Panc1 (cell line): Measurements from ENCODE around the gene NPPA. TPM values are rescaled to one million over a fixed set of nuclear protein-coding genes. Genes with fewer than 3 reads are reported as not detected.

ENCODE experiments used
- ATAC-seq: fragments of 200-7000 bp; cut with Tn5 transposase; 2 replicates; pipeline ENCODE4 v1.9.1; 2020; ENCODE audit warnings: mild to moderate bottlenecking, moderate library complexity
- BruUV-seq: library from RNA; stranded (reverse); fragments of 400-500 nt; replicated peaks from 2 replicates; lab custom pipeline; 2021; lab: Mats Ljungman, UMichigan
- CTCF ChIA-PET: fragments of 300-600 bp; sonication (Branson Sonifier 250); formaldehyde crosslinking; loops from one replicate; lab custom pipeline; 2022; ENCODE audit warnings: antibody characterized with exemption; lab: Charles Lee
- POLR2A ChIA-PET: fragments of 300-600 bp; sonication (Branson Sonifier 250); formaldehyde crosslinking; loops from one replicate; lab custom pipeline; 2022; ENCODE audit warnings: antibody characterized with exemption; lab: Charles Lee
- DNase-seq: peaks from one replicate; pipeline ENCODE4 v3.0.0-alpha.2; 2010; ENCODE audit warnings: low read depth, low spot score
- H3K27ac ChIP-seq: 2 replicates; pipeline ENCODE4 v1.5.1; 2011; ENCODE audit warnings: mild to moderate bottlenecking, low read length, inconsistent platforms
- H3K27me3 ChIP-seq: fragments of 200-500 bp; sonication (Bioruptor generic); 2 replicates; pipeline ENCODE4 v1.6.0; 2014; ENCODE audit warnings: low read length, inconsistent platforms; ENCODE audit not compliant: control insufficient read depth, insufficient read depth
- H3K36me3 ChIP-seq: fragments of 200-500 bp; sonication (Bioruptor generic); 2 replicates; pipeline ENCODE4 v1.5.1; 2014; ENCODE audit warnings: inconsistent platforms, mild to moderate bottlenecking, low read length, moderate library complexity; ENCODE audit not compliant: control insufficient read depth, insufficient read depth
- H3K4me1 ChIP-seq: 2 replicates; pipeline ENCODE4 v1.5.1; 2011; ENCODE audit warnings: inconsistent platforms, mild to moderate bottlenecking, low read length, moderate library complexity; ENCODE audit not compliant: control insufficient read depth, insufficient read depth
- H3K4me3 ChIP-seq, 2 experiments: 2 replicates each; pipeline ENCODE4 v1.5.1; 2011 to 2012; ENCODE audit warnings: low read depth in 2 of 2, low read length in 2 of 2, mild to moderate bottlenecking in 2 of 2, inconsistent platforms in 1 of 2, moderate library complexity in 1 of 2
- H3K9me3 ChIP-seq: fragments of 200-500 bp; sonication (Bioruptor generic); 2 replicates; pipeline ENCODE4 v1.5.1; 2014; ENCODE audit warnings: low read depth, mild to moderate bottlenecking, inconsistent platforms, low read length, moderate library complexity; ENCODE audit not compliant: control insufficient read depth, insufficient read depth
- POLR2AphosphoS5 ChIP-seq: IDR thresholded peaks from 2 replicates; pipeline ENCODE4 v1.6.1; 2012; ENCODE audit warnings: mild to moderate bottlenecking, low read depth, low read length, moderate library complexity
- SIN3A ChIP-seq: IDR thresholded peaks from 2 replicates; pipeline ENCODE4 v1.6.1; 2012; ENCODE audit warnings: low read depth, mild to moderate bottlenecking, low read length, moderate library complexity, borderline replicate concordance; ENCODE audit not compliant: insufficient read depth
- TCF7L2 ChIP-seq: IDR thresholded peaks from 2 replicates; pipeline ENCODE4 v1.6.1; 2011; ENCODE audit warnings: mild to moderate bottlenecking, low read depth, low read length, inconsistent platforms
- in situ Hi-C: cut with HindIII; loops from 2 replicates; pipeline ENCODE4 v1.10.0; 2016; ENCODE audit warnings: low sequenced_read_pairs, low pct_unique_long_range_greater_than_20kb
- intact Hi-C: fragments of 100-400 bp; cut with micrococcal nuclease; formaldehyde crosslinking; loops from one replicate; pipeline ENCODE4 v1.10.0; 2022; ENCODE audit not compliant: unreplicated experiment
- total RNA-seq: library from RNA; stranded (reverse); gene quantifications from one replicate; pipeline ENCODE4 v1.2.1, GENCODE V29; 2021; ENCODE audit not compliant: unreplicated experiment
- TF ChIP-seq, protein P1 (sequence below): fragments of 450-650 bp; IDR thresholded peaks from 2 replicates; pipeline ENCODE4 v1.5.1; 2017; ENCODE audit warnings: mild to moderate bottlenecking
- TF ChIP-seq, protein P2 (sequence below), 2 experiments: IDR thresholded peaks; 2 replicates each; pipeline ENCODE4 v1.6.1; 2011 to 2012; ENCODE audit warnings: low read depth in 2 of 2, control low read depth in 1 of 2, low read length in 1 of 2, mild to moderate bottlenecking in 1 of 2, moderate library complexity in 1 of 2; ENCODE audit not compliant: insufficient read depth in 1 of 2

NPPA gene
- total RNA-seq, 1 experiment from 2014 or later: not detected

DNA sequence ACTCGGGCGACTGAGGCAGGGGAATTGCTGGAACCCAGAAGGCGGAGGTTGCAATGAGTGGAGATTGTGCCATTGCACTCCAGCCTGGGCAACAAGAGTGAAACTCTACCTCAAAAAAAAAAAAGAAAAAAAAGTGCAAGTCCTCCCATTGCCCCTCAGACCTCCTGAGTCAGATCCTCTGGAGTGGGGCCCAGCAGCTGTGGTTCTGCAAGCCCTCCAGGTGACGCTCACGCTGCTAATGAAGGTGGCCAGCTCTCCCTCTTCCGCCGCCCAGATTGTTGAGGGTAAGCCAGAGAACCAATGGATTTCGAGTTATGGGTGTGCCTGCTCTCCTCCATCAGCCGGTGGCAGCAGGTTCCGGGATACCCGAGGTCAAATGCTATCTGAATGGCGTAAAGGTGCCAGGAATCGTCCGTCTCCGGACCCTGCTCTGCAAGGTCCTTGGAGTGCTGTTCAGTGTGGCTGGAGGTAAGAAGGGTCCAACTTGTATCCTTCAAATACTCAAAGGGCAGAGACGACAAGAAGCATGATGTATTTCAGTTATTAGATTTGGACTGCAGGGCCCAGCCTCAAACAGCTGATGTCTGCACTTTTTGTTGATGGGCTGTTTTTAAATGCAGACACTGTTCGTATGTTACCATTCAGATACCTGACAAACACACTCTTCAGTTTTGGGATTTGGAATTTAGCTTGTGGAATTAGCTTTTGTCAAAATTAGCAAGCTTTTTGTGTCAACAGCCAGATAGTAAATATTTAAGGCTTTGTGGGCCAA, 24.0 kb downstream of the NPPA start:
- TF ChIP-seq TCF7L2 (no peak), POLR2AphosphoS5 (no peak), SIN3A (no peak)
- TF ChIP-seq, protein P1, sequence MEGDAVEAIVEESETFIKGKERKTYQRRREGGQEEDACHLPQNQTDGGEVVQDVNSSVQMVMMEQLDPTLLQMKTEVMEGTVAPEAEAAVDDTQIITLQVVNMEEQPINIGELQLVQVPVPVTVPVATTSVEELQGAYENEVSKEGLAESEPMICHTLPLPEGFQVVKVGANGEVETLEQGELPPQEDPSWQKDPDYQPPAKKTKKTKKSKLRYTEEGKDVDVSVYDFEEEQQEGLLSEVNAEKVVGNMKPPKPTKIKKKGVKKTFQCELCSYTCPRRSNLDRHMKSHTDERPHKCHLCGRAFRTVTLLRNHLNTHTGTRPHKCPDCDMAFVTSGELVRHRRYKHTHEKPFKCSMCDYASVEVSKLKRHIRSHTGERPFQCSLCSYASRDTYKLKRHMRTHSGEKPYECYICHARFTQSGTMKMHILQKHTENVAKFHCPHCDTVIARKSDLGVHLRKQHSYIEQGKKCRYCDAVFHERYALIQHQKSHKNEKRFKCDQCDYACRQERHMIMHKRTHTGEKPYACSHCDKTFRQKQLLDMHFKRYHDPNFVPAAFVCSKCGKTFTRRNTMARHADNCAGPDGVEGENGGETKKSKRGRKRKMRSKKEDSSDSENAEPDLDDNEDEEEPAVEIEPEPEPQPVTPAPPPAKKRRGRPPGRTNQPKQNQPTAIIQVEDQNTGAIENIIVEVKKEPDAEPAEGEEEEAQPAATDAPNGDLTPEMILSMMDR: no peak
- TF ChIP-seq, protein P2, sequence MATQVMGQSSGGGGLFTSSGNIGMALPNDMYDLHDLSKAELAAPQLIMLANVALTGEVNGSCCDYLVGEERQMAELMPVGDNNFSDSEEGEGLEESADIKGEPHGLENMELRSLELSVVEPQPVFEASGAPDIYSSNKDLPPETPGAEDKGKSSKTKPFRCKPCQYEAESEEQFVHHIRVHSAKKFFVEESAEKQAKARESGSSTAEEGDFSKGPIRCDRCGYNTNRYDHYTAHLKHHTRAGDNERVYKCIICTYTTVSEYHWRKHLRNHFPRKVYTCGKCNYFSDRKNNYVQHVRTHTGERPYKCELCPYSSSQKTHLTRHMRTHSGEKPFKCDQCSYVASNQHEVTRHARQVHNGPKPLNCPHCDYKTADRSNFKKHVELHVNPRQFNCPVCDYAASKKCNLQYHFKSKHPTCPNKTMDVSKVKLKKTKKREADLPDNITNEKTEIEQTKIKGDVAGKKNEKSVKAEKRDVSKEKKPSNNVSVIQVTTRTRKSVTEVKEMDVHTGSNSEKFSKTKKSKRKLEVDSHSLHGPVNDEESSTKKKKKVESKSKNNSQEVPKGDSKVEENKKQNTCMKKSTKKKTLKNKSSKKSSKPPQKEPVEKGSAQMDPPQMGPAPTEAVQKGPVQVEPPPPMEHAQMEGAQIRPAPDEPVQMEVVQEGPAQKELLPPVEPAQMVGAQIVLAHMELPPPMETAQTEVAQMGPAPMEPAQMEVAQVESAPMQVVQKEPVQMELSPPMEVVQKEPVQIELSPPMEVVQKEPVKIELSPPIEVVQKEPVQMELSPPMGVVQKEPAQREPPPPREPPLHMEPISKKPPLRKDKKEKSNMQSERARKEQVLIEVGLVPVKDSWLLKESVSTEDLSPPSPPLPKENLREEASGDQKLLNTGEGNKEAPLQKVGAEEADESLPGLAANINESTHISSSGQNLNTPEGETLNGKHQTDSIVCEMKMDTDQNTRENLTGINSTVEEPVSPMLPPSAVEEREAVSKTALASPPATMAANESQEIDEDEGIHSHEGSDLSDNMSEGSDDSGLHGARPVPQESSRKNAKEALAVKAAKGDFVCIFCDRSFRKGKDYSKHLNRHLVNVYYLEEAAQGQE (IDR thresholded peaks at IDR 0.05; ENCODE audit: insufficient read depth in 1 of 2, low read depth in 2 of 2, low read length in 1 of 2): no peak
- intact Hi-C loops: no loop called here
- BruUV-seq: no TSS peak
- DNase-seq (no peak), ATAC-seq (no peak)
- POLR2A ChIA-PET: no interaction called here
- CTCF ChIA-PET: interaction anchor here (0.6 kb wide), 1 partner anchor 111 kb away, joined by 3 read pairs; no protein-coding TSS in a partner anchor
- Histone ChIP-seq H3K27ac (no peak overlapping the region), H3K4me3 (no peak overlapping the region), H3K27me3 (no peaks in the 10 kb centered on the region), H3K9me3 (no peaks in the 10 kb centered on the region), H3K36me3 (peaks cover 4% of the 10 kb centered on the region; the same call in 1 of the 2 replicates), H3K4me1 (no peaks in the 10 kb centered on the region)
- in situ Hi-C loops: no loop called here

DNA sequence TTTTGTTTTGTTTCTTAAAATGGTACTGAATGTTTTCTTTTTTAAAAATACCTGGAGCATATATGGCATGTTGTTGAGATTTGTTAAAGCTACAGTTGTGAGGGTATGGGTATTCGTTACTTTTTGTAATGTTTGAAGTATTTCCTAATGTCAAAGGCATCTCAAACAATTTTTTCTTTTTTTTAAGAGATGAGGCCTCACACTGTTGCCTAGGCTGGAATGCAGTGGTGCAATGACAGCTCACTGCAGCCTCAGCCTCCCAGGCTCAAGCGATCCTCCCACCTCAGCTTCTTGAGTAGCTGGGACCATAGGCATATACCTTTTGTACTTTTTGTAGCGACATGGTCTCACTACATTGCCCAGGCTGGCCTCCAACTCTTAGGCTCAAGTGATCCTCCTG, 25.5 kb downstream of the NPPA start:
- no peaks in the 10 kb centered on the region for H3K9me3 ChIP-seq
- TF ChIP-seq SIN3A: no peak
- TF ChIP-seq, protein P2 (IDR thresholded peaks at IDR 0.05; ENCODE audit: insufficient read depth in 1 of 2, low read depth in 2 of 2, low read length in 1 of 2): no peak
- no peak for TF ChIP-seq POLR2AphosphoS5
- TF ChIP-seq TCF7L2: no peak
- TF ChIP-seq, protein P1: no peak
- CTCF ChIA-PET: interaction anchor here (0.7 kb wide), 1 partner anchor 14 kb away, joined by 3 read pairs; no protein-coding TSS in a partner anchor
- no peaks in the 10 kb centered on the region for H3K27me3 ChIP-seq
- DNase-seq (no peak), ATAC-seq (no peak)
- POLR2A ChIA-PET: interaction anchor here (0.5 to 1.4 kb wide), 2 partner anchors 31 to 86 kb away, joined by 3 read pairs; no protein-coding TSS in a partner anchor
- no TSS peak for BruUV-seq
- H3K4me3 ChIP-seq: no peak overlapping the region
- H3K36me3 ChIP-seq: peaks cover 8% of the 10 kb centered on the region; the same call in 1 of the 2 replicates
- in situ Hi-C loops: no loop called here
- intact Hi-C loops: no loop called here
- H3K27ac ChIP-seq: no peak overlapping the region
- no peaks in the 10 kb centered on the region for H3K4me1 ChIP-seq
